ENCODE measurements around the gene PRICKLE1. TPM values are rescaled to one million over a fixed set of nuclear protein-coding genes. Genes with fewer than 3 reads are reported as not detected.

Gene PRICKLE1
- total and polyA plus RNA-seq, 2 experiments from 2014 or later = 7.7 to 51.7 TPM

DNA sequence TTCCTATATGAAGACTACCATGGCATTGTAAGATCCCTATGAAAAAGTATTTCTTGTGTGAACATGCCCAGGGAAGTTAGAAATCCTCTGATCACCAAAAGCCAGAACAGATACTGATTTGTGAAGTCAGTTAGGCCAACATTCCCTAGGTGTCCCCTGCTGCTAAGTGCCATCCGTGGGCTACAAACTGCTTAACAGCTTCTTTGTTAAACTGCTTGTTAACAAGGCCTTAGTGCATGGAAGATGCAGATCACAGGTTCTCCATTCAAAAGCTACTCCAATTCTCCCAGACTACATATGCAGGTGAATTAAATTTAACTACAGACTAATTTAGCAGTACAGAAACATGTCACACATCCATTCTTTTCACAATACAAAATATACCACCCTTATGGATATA, 108.2 kb downstream of the PRICKLE1 start (continued):
- TF ChIP-seq, protein P1, sequence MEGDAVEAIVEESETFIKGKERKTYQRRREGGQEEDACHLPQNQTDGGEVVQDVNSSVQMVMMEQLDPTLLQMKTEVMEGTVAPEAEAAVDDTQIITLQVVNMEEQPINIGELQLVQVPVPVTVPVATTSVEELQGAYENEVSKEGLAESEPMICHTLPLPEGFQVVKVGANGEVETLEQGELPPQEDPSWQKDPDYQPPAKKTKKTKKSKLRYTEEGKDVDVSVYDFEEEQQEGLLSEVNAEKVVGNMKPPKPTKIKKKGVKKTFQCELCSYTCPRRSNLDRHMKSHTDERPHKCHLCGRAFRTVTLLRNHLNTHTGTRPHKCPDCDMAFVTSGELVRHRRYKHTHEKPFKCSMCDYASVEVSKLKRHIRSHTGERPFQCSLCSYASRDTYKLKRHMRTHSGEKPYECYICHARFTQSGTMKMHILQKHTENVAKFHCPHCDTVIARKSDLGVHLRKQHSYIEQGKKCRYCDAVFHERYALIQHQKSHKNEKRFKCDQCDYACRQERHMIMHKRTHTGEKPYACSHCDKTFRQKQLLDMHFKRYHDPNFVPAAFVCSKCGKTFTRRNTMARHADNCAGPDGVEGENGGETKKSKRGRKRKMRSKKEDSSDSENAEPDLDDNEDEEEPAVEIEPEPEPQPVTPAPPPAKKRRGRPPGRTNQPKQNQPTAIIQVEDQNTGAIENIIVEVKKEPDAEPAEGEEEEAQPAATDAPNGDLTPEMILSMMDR (conservative IDR thresholded peaks at IDR 0.05; ENCODE audit: low read depth in 2 of 2) = no peak
- TF ChIP-seq EZH2phosphoT487 (IDR thresholded peaks at IDR 0.05; ENCODE audit: unreplicated experiment) (no peak), STAT1 (IDR thresholded peaks at IDR 0.05; ENCODE audit: unreplicated experiment) (no peak), CREB1 (CRISPR knock-in tag; IDR thresholded peaks at IDR 0.05; ENCODE audit: low read depth) (no peak)

DNA sequence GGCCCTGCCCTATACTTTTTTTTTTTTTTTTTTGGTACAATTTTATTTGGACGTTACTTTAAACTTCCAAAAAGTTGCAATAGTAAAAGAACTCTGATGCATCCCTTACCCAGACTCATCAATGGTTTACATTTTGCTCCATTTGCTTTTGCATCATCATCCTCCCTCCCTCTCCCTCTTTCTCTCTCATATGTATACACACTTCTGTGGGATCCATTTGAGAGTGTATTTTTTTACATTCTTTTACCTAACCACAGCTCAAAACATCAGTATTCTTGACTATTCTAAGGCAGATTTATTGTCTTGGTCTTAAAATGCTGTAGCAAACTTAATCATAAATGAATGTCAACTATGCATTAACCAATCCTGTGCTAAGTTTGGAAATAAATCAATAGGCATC, 111.6 kb downstream of the PRICKLE1 start:
- no peak overlapping the region for H3K27ac Mint-ChIP-seq
- Histone ChIP-seq H3K79me2 (replicated peaks; ENCODE audit: insufficient read depth) (peaks cover 94% of the 10 kb centered on the region), H2AFZ (no peak overlapping the region), H3K27me3 (ENCODE audit: insufficient read depth) (peaks cover 9% of the 10 kb centered on the region), H3K27ac (ENCODE audit: low read depth) (no peak overlapping the region), H4K20me1 (replicated peaks; ENCODE audit: insufficient read depth) (peaks cover 21% of the 10 kb centered on the region), H3K9me2 (ENCODE audit: insufficient read depth) (no peaks in the 10 kb centered on the region), H3K4me2 (no peak overlapping the region), H3K4me1 (ENCODE audit: insufficient read depth) (peaks cover 52% of the 10 kb centered on the region), H3K4me3 (no peak overlapping the region), H3K36me3 (ENCODE audit: insufficient read depth) (no peaks in the 10 kb centered on the region), H3F3A (replicated peaks; ENCODE audit: low read depth) (no peaks in the 10 kb centered on the region)
- no peaks in the 10 kb centered on the region for H3K9me3 Mint-ChIP-seq
- ATAC-seq = no peak
- peaks cover 21% of the 10 kb centered on the region; the same call in 2 of the 3 replicates for H3K36me3 Mint-ChIP-seq (ENCODE audit: low read depth)
- no peak overlapping the region for H3K4me3 Mint-ChIP-seq
- DNase-seq (ENCODE audit: low spot score) = no peak
- peaks cover 64% of the 10 kb centered on the region for H3K4me1 Mint-ChIP-seq
- H3K27me3 Mint-ChIP-seq (ENCODE audit: insufficient read depth, low read depth, poor library complexity) = peaks cover 5% of the 10 kb centered on the region
- TF ChIP-seq, protein P1 (conservative IDR thresholded peaks at IDR 0.05; ENCODE audit: low read depth in 2 of 2) = no peak
- TF ChIP-seq STAT1 (IDR thresholded peaks at IDR 0.05; ENCODE audit: unreplicated experiment) (no peak), EZH2 (IDR thresholded peaks at IDR 0.05; ENCODE audit: low read depth, unreplicated experiment) (no peak), POLR2AphosphoS5 (IDR thresholded peaks at IDR 0.05; ENCODE audit: low read depth) (no peak), ZNF331 (CRISPR knock-in tag; IDR thresholded peaks at IDR 0.05; ENCODE audit: low read depth) (no peak), JUNB (IDR thresholded peaks at IDR 0.05; ENCODE audit: unreplicated experiment) (no peak), EZH2phosphoT487 (IDR thresholded peaks at IDR 0.05; ENCODE audit: unreplicated experiment) (no peak)
- TF ChIP-seq, protein P2, sequence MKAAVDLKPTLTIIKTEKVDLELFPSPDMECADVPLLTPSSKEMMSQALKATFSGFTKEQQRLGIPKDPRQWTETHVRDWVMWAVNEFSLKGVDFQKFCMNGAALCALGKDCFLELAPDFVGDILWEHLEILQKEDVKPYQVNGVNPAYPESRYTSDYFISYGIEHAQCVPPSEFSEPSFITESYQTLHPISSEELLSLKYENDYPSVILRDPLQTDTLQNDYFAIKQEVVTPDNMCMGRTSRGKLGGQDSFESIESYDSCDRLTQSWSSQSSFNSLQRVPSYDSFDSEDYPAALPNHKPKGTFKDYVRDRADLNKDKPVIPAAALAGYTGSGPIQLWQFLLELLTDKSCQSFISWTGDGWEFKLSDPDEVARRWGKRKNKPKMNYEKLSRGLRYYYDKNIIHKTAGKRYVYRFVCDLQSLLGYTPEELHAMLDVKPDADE (IDR thresholded peaks at IDR 0.05) = no peak
- TF ChIP-seq, protein P3, sequence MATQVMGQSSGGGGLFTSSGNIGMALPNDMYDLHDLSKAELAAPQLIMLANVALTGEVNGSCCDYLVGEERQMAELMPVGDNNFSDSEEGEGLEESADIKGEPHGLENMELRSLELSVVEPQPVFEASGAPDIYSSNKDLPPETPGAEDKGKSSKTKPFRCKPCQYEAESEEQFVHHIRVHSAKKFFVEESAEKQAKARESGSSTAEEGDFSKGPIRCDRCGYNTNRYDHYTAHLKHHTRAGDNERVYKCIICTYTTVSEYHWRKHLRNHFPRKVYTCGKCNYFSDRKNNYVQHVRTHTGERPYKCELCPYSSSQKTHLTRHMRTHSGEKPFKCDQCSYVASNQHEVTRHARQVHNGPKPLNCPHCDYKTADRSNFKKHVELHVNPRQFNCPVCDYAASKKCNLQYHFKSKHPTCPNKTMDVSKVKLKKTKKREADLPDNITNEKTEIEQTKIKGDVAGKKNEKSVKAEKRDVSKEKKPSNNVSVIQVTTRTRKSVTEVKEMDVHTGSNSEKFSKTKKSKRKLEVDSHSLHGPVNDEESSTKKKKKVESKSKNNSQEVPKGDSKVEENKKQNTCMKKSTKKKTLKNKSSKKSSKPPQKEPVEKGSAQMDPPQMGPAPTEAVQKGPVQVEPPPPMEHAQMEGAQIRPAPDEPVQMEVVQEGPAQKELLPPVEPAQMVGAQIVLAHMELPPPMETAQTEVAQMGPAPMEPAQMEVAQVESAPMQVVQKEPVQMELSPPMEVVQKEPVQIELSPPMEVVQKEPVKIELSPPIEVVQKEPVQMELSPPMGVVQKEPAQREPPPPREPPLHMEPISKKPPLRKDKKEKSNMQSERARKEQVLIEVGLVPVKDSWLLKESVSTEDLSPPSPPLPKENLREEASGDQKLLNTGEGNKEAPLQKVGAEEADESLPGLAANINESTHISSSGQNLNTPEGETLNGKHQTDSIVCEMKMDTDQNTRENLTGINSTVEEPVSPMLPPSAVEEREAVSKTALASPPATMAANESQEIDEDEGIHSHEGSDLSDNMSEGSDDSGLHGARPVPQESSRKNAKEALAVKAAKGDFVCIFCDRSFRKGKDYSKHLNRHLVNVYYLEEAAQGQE (IDR thresholded peaks at IDR 0.05; ENCODE audit: unreplicated experiment) = no peak
